Glutamatergic neuron (in vitro differentiated cells): ENCODE results near the gene CCNO. TPM values are rescaled to one million over a fixed set of nuclear protein-coding genes. Genes with fewer than 3 reads are reported as not detected.

Source experiments
- DNase-seq: peaks from one replicate; pipeline ENCODE4 v3.0.0; 2022
- H3K27ac Mint-ChIP-seq: one replicate; pipeline ENCODE4 v1.8.0; 2020; ENCODE audit warnings: mild to moderate bottlenecking, mixed read lengths, inconsistent platforms; ENCODE audit not compliant: unreplicated experiment
- H3K27me3 Mint-ChIP-seq: one replicate; pipeline ENCODE4 v1.8.0; 2020; ENCODE audit warnings: mild to moderate bottlenecking, moderate library complexity, mixed read lengths, inconsistent platforms; ENCODE audit not compliant: unreplicated experiment
- H3K36me3 Mint-ChIP-seq: one replicate; pipeline ENCODE4 v1.8.0; 2020; ENCODE audit warnings: mild to moderate bottlenecking, mixed read lengths, inconsistent platforms; ENCODE audit not compliant: unreplicated experiment
- H3K4me1 Mint-ChIP-seq: one replicate; pipeline ENCODE4 v1.8.0; 2020; ENCODE audit warnings: mild to moderate bottlenecking, low read depth, mixed read lengths, inconsistent platforms; ENCODE audit not compliant: unreplicated experiment
- H3K4me3 Mint-ChIP-seq: one replicate; pipeline ENCODE4 v1.8.0; 2020; ENCODE audit warnings: mild to moderate bottlenecking, mixed read lengths, inconsistent platforms; ENCODE audit not compliant: unreplicated experiment
- H3K9me3 Mint-ChIP-seq: one replicate; pipeline ENCODE4 v1.8.0; 2020; ENCODE audit warnings: mild to moderate bottlenecking, moderate library complexity, mixed read lengths, inconsistent platforms; ENCODE audit not compliant: unreplicated experiment
- total RNA-seq: library from RNA; stranded (reverse); fragmentation: NEBNext Ultra II Directional; extraction: Animal tissue kit (Norgen Biotek cat#: 25700); gene quantifications from one replicate; pipeline ENCODE4 v1.2.1, GENCODE V29; 2021; ENCODE audit not compliant: unreplicated experiment
- TF ChIP-seq, protein P1 (sequence below): fragments of 200-600 bp; sonication (generic); IDR thresholded peaks from one replicate; pipeline ENCODE4 v1.5.0; 2021; ENCODE audit not compliant: partially characterized antibody, unreplicated experiment

The CCNO gene
- total RNA-seq, 1 donor from 2014 or later, result not detected

DNA sequence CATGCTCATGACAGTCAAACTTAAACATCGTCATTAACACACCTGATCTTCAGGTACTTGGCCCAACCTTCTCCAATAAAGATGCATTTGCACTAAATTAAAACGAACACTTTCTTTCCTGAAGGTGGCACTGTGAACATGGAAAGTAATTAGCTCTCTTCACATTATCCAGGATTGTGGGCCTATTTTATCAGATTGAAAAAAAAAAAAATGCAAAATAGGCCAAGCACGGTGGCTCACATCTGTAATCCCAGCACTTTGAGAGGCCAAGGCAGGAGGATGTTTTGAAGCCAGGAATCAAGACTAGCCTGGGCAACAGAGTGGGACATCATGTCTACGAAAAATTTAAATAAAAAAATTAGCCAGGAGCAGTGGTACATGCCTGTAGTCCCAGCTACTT lies 46.0 kb downstream of the CCNO start:
- H3K27me3 Mint-ChIP-seq, result no peaks in the 10 kb centered on the region
- H3K27ac Mint-ChIP-seq, result no peak overlapping the region
- H3K36me3 Mint-ChIP-seq, result no peaks in the 10 kb centered on the region
- H3K4me1 Mint-ChIP-seq, result no peaks in the 10 kb centered on the region
- H3K4me3 Mint-ChIP-seq, result no peak overlapping the region
- H3K9me3 Mint-ChIP-seq, result peaks cover 2% of the 10 kb centered on the region
- TF ChIP-seq, protein P1, sequence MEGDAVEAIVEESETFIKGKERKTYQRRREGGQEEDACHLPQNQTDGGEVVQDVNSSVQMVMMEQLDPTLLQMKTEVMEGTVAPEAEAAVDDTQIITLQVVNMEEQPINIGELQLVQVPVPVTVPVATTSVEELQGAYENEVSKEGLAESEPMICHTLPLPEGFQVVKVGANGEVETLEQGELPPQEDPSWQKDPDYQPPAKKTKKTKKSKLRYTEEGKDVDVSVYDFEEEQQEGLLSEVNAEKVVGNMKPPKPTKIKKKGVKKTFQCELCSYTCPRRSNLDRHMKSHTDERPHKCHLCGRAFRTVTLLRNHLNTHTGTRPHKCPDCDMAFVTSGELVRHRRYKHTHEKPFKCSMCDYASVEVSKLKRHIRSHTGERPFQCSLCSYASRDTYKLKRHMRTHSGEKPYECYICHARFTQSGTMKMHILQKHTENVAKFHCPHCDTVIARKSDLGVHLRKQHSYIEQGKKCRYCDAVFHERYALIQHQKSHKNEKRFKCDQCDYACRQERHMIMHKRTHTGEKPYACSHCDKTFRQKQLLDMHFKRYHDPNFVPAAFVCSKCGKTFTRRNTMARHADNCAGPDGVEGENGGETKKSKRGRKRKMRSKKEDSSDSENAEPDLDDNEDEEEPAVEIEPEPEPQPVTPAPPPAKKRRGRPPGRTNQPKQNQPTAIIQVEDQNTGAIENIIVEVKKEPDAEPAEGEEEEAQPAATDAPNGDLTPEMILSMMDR, result no peak
- no peak for DNase-seq

Other genes with a start within 250 kb of the CCNO start
- gene ESM1, start 248.0 kb downstream of the CCNO start, total RNA-seq, result not detected
- gene GZMK, start 209.4 kb downstream of the CCNO start, total RNA-seq, result not detected
- not detected for gene GZMA, start 131.0 kb downstream of the CCNO start, total RNA-seq
- 2.7 TPM for gene GPX8, start 73.4 kb downstream of the CCNO start, total RNA-seq
- gene CDC20B, start 60.4 kb downstream of the CCNO start, total RNA-seq, result 0.34 TPM
- not detected for gene MCIDAS, start 6.3 kb downstream of the CCNO start, total RNA-seq
- 22.9 TPM for gene DHX29, start 74.1 kb upstream of the CCNO start, total RNA-seq
- 81.9 TPM for gene MTREX, start 74.4 kb upstream of the CCNO start, total RNA-seq